Breast epithelium (tissue), 4 donors: ENCODE results near the gene TEX38. TPM values are rescaled to one million over a fixed set of nuclear protein-coding genes. Genes with fewer than 3 reads are reported as not detected.
A peak's percentile ranks its signal among the peaks of the same experiment; 100 is the strongest.

Experiments
- DNase-seq, 2 donors: peaks; one replicate each; pipeline ENCODE4 v3.0.0-alpha.2; 2019; ENCODE audit warnings: low spot score in 2 of 2
- H3K27ac ChIP-seq, 2 donors: fragments of 200-600 bp; sonication (generic) in 1 of 2; one replicate each; pipeline ENCODE4 v1.5.1; 2016 to 2019; ENCODE audit warnings: mild to moderate bottlenecking in 1 of 2
- H3K27me3 ChIP-seq, 2 donors: fragments of 200-600 bp; sonication (generic) in 1 of 2; one replicate each; pipeline versions ENCODE4 v1.5.1 to v1.6.0; 2017 to 2019; ENCODE audit warnings: control low read depth in 1 of 2, mild to moderate bottlenecking in 1 of 2
- H3K36me3 ChIP-seq: fragments of 200-600 bp; one replicate; pipeline ENCODE4 v1.5.1; 2019
- H3K4me1 ChIP-seq, 2 donors: fragments of 200-600 bp; sonication (generic); one replicate each; pipeline ENCODE4 v1.5.1; 2016 to 2019; ENCODE audit warnings: control low read depth in 1 of 2
- H3K4me3 ChIP-seq, 3 donors: fragments of 200-600 bp; sonication (generic); 1 replicate in 2 of 3; 2 replicates in 1 of 3; pipeline ENCODE4 v1.5.1; 2016 to 2019; ENCODE audit warnings: mild to moderate bottlenecking in 3 of 3, moderate library complexity in 2 of 3
- H3K9me3 ChIP-seq, 2 donors: fragments of 200-600 bp; sonication (generic) in 1 of 2; one replicate each; pipeline ENCODE4 v1.5.1; 2016 to 2019; ENCODE audit warnings: control low read depth in 1 of 2
- POLR2A ChIP-seq: fragments of 450-650 bp; IDR thresholded peaks from one replicate; pipeline ENCODE4 v1.6.1; 2016; ENCODE audit warnings: antibody characterized with exemption, mild to moderate bottlenecking, moderate library complexity
- POLR2AphosphoS5 ChIP-seq, 3 donors: sonication (generic); formaldehyde crosslinking; IDR thresholded peaks; one replicate each; pipeline ENCODE4 v1.6.1; 2017; ENCODE audit warnings: antibody characterized with exemption in 3 of 3
- intact Hi-C: fragments of 100-400 bp; cut with DNase I; formaldehyde crosslinking; loops from one replicate; pipeline ENCODE4 v1.15.1; 2023; ENCODE audit warnings: low total_unique reads
- total RNA-seq, 3 donors: library from RNA; depleted of rRNA; stranded (reverse); fragments of >200 nt; gene quantifications; one replicate each; pipeline ENCODE4 v1.1.0, GENCODE V29; 2016
- TF ChIP-seq, protein P1 (sequence below), 3 donors: fragments of 450-650 bp; IDR thresholded peaks; one replicate each; pipeline ENCODE4 v1.5.1; 2016 to 2017; ENCODE audit warnings: antibody characterized with exemption in 3 of 3, mild to moderate bottlenecking in 3 of 3, moderate library complexity in 3 of 3

Gene TEX38
- total RNA-seq, 3 donors from 2014 or later = not detected

DNA sequence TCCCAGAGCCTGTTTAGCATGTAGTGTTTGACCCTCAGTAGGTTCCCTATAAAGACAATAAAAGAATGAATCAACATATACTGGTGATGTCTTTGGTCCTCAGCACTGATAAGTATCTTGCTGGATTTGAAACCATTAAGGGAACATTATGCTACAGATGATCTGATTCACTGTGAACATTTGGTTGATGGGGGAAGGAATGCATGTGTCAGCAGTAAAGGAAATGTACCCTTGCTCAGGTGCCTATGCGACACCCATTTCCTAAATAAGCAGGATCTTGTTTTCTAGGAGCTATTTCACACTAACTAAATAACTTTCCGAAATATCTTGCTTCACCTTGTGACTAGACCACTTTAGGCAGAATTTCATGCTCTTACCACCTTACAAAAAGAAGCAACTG lies 13.0 kb downstream of the TEX38 start:
- no peaks in the 10 kb centered on the region for H3K27me3 ChIP-seq
- no peak overlapping the region for H3K27ac ChIP-seq
- H3K4me1 ChIP-seq = no peaks in the 10 kb centered on the region
- H3K36me3 ChIP-seq = no peaks in the 10 kb centered on the region
- intact Hi-C loops = no loop called here
- TF ChIP-seq POLR2A (no peak), POLR2AphosphoS5 (IDR thresholded peaks at IDR 0.05) (no peak)
- TF ChIP-seq, protein P1, sequence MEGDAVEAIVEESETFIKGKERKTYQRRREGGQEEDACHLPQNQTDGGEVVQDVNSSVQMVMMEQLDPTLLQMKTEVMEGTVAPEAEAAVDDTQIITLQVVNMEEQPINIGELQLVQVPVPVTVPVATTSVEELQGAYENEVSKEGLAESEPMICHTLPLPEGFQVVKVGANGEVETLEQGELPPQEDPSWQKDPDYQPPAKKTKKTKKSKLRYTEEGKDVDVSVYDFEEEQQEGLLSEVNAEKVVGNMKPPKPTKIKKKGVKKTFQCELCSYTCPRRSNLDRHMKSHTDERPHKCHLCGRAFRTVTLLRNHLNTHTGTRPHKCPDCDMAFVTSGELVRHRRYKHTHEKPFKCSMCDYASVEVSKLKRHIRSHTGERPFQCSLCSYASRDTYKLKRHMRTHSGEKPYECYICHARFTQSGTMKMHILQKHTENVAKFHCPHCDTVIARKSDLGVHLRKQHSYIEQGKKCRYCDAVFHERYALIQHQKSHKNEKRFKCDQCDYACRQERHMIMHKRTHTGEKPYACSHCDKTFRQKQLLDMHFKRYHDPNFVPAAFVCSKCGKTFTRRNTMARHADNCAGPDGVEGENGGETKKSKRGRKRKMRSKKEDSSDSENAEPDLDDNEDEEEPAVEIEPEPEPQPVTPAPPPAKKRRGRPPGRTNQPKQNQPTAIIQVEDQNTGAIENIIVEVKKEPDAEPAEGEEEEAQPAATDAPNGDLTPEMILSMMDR (IDR thresholded peaks at IDR 0.05) = no peak
- H3K9me3 ChIP-seq = no peaks in the 10 kb centered on the region
- no peak for DNase-seq
- no peak overlapping the region for H3K4me3 ChIP-seq

DNA sequence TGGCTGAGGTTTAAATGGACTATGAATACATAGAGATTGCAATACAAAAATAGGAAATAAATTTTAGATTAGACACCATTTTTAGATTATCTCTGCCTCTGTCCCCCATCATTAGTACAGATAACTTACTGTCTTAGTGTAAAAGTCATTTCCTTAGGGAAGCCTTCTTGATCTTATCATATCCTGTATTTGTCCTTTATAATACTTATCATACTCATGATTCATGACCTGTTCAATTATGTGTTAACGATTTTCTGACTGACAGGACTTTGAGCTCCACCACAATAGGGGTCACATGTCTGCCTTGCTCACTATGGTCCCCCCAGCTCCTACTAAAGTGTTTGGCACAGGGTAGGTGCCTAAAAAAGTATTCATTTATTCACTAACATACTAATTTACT lies 14.6 kb downstream of the TEX38 start:
- TF ChIP-seq POLR2AphosphoS5 (IDR thresholded peaks at IDR 0.05) = no peak
- no peak for TF ChIP-seq POLR2A
- TF ChIP-seq, protein P1 (IDR thresholded peaks at IDR 0.05) = no peak
- no peak overlapping the region for H3K4me3 ChIP-seq
- intact Hi-C loops = no loop called here
- H3K27ac ChIP-seq = no peak overlapping the region
- no peak for DNase-seq
- no peaks in the 10 kb centered on the region for H3K27me3 ChIP-seq
- H3K4me1 ChIP-seq = no peaks in the 10 kb centered on the region
- peaks cover 4% of the 10 kb centered on the region for H3K36me3 ChIP-seq
- H3K9me3 ChIP-seq = no peaks in the 10 kb centered on the region

DNA sequence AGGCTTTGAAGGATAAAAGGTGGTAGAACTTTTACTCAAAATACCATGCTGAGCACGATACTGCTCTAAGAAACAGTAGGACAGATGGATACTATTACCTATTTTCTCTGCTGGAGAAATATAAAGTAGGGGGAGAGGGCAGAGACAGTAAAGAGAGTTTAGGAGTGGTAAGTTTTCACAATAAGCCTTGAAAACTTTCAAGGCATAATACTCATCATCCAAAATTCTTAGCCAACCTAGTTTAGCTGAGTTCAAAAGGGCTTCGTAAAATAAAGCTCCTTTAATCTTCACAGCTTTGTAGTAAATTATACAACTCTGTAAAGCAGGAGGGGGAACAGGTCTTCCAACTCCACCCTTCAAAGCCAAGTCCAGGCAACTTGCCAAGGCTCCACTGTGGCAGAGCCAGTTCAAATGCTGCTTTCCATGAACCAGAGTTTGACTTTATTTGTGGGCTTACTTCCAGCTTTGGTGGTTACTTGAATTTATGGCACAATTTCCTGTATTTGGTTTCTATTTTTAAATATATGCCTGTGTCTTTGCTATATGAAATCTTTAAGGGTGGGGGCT lies 15.5 kb downstream of the TEX38 start:
- intact Hi-C loops = no loop called here
- H3K27me3 ChIP-seq = no peaks in the 10 kb centered on the region
- no peaks in the 10 kb centered on the region for H3K4me1 ChIP-seq
- H3K9me3 ChIP-seq = no peaks in the 10 kb centered on the region
- DNase-seq = peak; percentile 62 to 83
- H3K27ac ChIP-seq = peak overlapping the region; percentile 12 to 45
- TF ChIP-seq, protein P1 (IDR thresholded peaks at IDR 0.05) = no peak
- TF ChIP-seq POLR2A (no peak), POLR2AphosphoS5 (IDR thresholded peaks at IDR 0.05) (no peak)
- peaks cover 12% of the 10 kb centered on the region for H3K36me3 ChIP-seq
- H3K4me3 ChIP-seq = no peak overlapping the region

DNA sequence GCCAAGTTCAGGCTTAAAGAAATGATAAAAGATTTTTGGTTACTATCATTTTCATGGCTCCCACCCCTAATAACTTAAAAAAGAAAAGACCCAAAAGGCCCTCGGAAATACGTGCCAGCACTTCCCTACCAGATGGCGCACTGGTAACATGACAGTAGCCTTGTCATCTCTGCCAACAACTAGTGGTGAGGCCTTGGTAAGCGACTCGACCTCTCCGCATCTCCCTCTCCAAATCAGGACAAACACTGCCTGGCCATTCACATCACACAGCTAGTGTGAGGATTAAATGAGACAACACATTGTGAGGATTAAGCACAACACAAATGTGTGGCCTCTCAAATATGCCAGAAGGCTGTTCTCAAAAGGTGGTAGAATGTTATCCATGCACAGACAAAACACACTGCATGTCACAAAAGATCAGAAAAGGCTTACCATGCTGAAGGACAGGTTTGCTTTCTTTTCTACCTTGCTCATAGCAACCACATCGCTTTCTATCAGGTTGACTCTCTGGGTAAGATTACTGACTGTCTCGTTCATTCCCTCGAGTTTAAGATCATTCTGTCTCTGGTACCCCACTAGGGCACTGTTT lies 16.4 kb downstream of the TEX38 start:
- TF ChIP-seq POLR2A = no peak
- no peak for TF ChIP-seq POLR2AphosphoS5 (IDR thresholded peaks at IDR 0.05)
- TF ChIP-seq, protein P1 (IDR thresholded peaks at IDR 0.05) = no peak
- intact Hi-C loops = no loop called here
- no peaks in the 10 kb centered on the region for H3K27me3 ChIP-seq
- H3K9me3 ChIP-seq = no peaks in the 10 kb centered on the region
- H3K4me1 ChIP-seq = no peaks in the 10 kb centered on the region
- peaks cover 12% of the 10 kb centered on the region for H3K36me3 ChIP-seq
- H3K4me3 ChIP-seq = no peak overlapping the region
- peak overlapping the region; percentile 12 to 39 for H3K27ac ChIP-seq
- DNase-seq = no peak

DNA sequence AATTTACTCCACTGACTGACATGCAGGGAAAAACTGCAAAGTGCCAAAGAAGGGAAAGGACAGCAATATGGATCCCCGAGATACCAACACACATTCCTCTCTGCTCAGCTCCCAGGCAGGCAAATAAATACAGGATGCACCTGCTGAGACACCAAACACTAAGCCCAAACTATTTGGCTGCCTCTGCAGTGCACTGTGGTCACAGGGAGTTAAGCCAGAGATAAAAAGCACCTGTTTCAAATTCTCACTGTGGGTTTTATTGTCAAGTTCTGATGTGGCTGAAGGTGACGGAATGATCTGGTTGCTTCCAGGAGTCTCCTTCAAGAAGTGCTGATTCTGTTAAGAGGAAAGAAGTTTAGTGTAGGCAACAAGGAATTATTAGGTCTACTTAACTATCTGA lies 17.7 kb downstream of the TEX38 start:
- H3K27ac ChIP-seq = no peak overlapping the region

More for the DNA sequence above, 17.7 kb downstream of the TEX38 start:
- Histone ChIP-seq H3K4me3 (no peak overlapping the region), H3K4me1 (no peaks in the 10 kb centered on the region), H3K27me3 (no peaks in the 10 kb centered on the region), H3K36me3 (peaks cover 12% of the 10 kb centered on the region), H3K9me3 (no peaks in the 10 kb centered on the region)
- DNase-seq = no peak
- intact Hi-C loops = no loop called here
- TF ChIP-seq, protein P1 (IDR thresholded peaks at IDR 0.05) = no peak
- TF ChIP-seq POLR2A = no peak
- TF ChIP-seq POLR2AphosphoS5 (IDR thresholded peaks at IDR 0.05) = no peak
